GM21825 (cell line): ENCODE measurements around the gene UBE2L3.

ENCODE experiments used
- ATAC-seq: cut with Tn5 transposase; IDR thresholded peaks from one replicate; pipeline ENCODE4 v1.9.1; 2021; ENCODE audit warnings: mild to moderate bottlenecking, moderate library complexity; ENCODE audit not compliant: unreplicated experiment

Gene UBE2L3

GRCh38 chr22:21665047-21665851, 97.7 kb downstream of the UBE2L3 start:
- ATAC-seq, result no peak

DNA sequence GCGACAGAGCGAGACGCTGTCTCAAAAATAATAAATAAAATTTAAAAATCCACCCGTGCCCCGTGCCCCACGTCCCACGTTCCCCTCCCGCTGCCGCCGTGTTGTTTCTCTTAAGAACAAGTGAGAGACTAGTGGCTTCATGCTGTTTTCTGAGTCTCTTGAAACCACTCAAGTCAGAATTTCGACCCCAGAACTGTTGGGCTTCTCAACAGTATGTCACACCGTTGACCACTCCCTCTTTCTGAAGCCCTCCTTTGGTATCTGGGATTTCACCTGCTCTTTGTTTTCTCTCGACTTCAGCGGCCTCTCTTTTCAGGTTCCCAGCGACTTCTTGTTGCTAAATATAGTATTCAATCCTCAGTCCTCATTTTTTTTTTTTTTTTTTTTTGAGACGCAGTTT, 99.3 kb downstream of the UBE2L3 start:
- no peak for ATAC-seq

DNA sequence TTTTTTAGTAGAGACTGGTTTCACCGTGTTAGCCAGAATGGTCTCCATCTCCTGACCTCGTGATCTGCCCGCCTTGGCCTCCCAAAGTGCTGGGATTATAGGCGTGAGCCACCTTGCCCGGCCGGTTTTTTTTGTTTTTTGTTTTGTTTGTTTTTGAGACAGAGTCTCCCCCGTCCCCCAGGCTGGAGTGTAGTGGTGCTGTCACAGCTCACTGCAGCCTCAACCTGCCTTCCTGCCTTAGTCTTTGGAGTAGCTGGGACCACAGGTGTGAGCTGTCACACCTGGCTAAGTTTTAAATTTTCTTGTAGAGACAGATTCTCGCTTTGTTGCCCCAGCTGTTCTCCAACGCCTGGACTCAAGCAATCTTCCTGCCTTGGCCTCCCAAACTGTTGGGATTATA, 101.5 kb downstream of the UBE2L3 start:
- ATAC-seq, result no peak

GRCh38 chr22:21672107-21672629, 104.7 kb downstream of the UBE2L3 start:
- ATAC-seq, result no peak
